GM10266 (cell line): ENCODE data around the gene IGFBP3.

ENCODE experiments used
- DNase-seq: peaks from one replicate; pipeline ENCODE4 v3.0.0; 2012; ENCODE audit errors: extremely low spot score
- TF ChIP-seq, protein P1 (sequence below): IDR thresholded peaks from 2 replicates; pipeline ENCODE4 v1.5.1; 2012; ENCODE audit warnings: mild to moderate bottlenecking, low read depth; ENCODE audit not compliant: control insufficient read depth, insufficient read depth; ENCODE audit errors: missing control alignments

The IGFBP3 gene

DNA sequence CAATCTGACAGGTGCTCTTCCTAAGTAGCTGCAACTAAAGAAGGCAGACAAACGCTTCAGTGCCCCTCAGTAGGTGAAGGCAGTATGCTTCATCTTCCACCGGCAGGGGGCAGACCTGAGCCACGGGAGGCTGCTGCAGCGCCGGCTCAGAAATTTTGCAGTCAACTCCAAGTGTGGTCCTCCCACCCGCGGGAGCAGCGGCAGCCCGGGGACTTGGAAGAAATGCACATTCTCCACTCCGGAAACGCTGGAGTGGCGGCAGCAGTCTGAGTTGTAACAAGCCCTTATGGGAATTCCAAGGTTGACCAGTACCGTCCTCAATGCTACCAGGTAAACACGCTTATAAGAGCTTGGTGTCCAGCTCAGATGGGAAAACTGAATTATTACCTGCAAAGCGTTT, 3.4 kb downstream of the IGFBP3 start:
- TF ChIP-seq, protein P1, sequence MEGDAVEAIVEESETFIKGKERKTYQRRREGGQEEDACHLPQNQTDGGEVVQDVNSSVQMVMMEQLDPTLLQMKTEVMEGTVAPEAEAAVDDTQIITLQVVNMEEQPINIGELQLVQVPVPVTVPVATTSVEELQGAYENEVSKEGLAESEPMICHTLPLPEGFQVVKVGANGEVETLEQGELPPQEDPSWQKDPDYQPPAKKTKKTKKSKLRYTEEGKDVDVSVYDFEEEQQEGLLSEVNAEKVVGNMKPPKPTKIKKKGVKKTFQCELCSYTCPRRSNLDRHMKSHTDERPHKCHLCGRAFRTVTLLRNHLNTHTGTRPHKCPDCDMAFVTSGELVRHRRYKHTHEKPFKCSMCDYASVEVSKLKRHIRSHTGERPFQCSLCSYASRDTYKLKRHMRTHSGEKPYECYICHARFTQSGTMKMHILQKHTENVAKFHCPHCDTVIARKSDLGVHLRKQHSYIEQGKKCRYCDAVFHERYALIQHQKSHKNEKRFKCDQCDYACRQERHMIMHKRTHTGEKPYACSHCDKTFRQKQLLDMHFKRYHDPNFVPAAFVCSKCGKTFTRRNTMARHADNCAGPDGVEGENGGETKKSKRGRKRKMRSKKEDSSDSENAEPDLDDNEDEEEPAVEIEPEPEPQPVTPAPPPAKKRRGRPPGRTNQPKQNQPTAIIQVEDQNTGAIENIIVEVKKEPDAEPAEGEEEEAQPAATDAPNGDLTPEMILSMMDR = peak; percentile 89
- peak; percentile 81 for DNase-seq

DNA sequence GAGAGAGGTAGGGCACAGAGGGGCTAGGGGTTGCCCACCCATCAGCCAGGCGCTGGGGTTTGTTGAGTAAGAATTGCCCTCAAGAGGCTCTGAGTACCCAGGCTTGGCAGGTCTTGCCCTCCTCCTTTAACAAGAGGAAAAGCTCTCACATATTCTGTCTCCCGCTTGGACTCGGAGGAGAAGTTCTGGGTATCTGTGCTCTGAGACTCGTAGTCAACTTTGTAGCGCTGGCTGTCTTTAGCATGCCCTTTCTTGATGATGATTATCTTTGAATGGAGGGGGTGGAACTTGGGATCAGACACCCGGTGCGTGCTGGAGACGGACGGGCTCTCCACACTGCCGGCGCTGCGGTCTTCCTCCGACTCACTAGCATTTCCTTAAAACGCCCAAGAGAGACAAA, 4.0 kb downstream of the IGFBP3 start:
- TF ChIP-seq, protein P1 = peak; percentile 9
- no peak for DNase-seq

DNA sequence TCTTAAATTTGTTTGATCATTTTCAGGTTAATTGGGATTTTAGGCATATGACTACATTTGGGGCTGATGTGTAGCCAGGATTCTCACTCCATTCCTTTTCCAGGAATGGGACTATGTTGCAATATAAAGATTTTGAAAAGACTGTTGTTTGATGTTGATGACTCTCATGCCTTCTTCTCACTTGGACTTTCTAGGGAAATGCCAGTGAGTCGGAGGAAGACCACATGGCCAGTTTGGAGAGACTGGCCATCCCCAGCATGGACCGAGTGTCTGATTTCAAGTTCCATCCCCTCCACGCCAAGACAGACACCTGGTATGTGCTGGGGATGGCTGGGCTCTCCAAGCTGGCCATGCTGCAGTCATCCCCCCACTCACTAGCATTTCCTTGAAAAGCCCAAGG, 5.5 kb downstream of the IGFBP3 start:
- DNase-seq = no peak
- TF ChIP-seq, protein P1 = no peak

DNA sequence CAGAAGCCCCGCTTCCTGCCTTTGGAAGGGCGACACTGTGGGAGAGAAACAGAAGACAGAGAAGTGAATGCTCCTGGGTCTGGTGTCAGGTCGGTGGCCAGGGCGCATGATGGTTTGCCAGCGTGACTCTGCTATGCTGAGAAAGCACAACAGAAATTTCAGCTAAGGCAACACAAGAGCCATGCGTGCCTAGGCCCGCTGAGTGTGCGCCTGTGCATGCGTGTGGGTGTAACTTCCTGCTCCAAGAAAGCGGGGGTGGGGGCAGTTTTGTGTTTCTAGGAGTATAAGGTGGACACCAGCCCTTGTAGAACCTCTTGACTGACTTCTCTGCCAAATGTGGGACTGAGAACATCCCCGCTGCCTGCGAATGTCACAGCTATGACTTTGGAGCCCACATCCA, 6.2 kb downstream of the IGFBP3 start:
- TF ChIP-seq, protein P1 = no peak

DNA sequence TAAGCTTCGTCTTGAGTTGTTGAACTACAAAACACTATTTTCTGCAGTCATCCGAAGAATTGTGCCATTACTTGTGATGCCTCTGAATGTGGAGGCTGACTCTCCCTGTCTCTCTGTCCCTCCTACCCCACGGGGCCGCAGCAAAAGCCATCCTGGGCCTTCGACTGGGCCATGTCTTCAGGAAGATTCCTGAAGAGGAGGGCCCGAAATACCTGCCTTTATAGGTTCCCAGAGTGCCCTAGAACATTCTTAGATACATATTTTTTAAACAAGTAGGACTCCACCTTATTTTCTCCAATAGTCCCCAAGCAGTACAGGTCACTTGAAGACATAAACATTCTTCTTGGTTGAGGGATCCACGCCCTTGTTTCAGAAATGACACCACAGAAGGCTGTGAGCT, 8.1 kb downstream of the IGFBP3 start:
- TF ChIP-seq, protein P1 = no peak
- DNase-seq = no peak

More for the DNA sequence above, 6.2 kb downstream of the IGFBP3 start:
- DNase-seq = no peak

DNA sequence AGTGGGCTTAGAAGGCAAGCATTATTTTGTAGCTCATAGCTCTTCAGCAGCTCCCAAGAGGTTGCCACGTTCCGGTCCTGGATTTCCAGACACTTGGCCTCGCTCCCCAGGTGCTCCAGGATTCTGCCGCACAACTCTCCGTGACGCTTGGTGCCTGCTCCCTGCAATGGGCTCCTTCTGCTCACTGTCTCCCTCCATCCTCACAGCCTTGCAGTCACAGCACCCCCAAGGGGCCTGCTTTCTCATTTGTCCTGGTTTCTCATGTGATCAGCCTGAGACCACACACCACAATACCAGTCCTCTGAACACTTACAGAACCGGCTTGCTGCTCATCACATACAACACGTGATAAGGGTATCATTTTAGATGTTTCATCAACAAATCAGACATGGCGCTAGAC, 9.8 kb downstream of the IGFBP3 start:
- no peak for DNase-seq
- TF ChIP-seq, protein P1 = no peak

DNA sequence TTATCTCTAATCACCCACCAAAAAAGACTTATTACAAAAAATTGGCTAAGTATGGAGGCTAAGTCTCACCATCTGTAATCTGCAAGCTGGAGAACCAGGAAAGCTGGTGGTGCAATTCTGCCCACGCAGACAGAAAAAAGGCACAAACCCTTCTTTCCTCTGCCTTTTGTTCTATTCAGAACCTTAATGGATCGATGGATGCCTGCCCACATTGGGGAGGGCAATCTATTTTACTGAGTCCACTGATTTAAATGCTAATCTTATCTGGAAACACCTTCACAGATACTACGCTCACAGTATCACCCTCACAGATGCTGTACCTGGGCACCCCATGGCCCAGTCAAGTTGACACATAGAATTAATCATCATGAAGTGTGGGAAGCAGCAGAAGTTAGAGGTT, 10.2 kb downstream of the IGFBP3 start:
- TF ChIP-seq, protein P1 = no peak
- DNase-seq = no peak
